Neural cell (in vitro differentiated cells): ENCODE results near the gene SRPK1. TPM values are rescaled to one million over a fixed set of nuclear protein-coding genes. Genes with fewer than 3 reads are reported as not detected.

Source experiments
- H2AFZ ChIP-seq: fragments of 200-600, 300-800 bp; sonication (generic), shearing (Covaris generic); 2 replicates; pipeline ENCODE4 v1.6.0; 2014; ENCODE audit warnings: low read depth, mild to moderate bottlenecking, antibody characterized with exemption, low read length, moderate library complexity
- H3F3A ChIP-seq: fragments of 200-600 bp; shearing (Covaris generic); 2 replicates; pipeline ENCODE4 v1.6.1; 2016; ENCODE audit warnings: mild to moderate bottlenecking, moderate library complexity, mixed read lengths, antibody characterized with exemption, low read length; ENCODE audit not compliant: insufficient read depth, poor library complexity, severe bottlenecking
- H3K27ac ChIP-seq: fragments of 200-600, 300-800 bp; sonication (generic), shearing (Covaris generic); 2 replicates; pipeline ENCODE4 v1.5.1; 2014; ENCODE audit warnings: mild to moderate bottlenecking, low read length, moderate library complexity
- H3K27me3 ChIP-seq: fragments of 300-800, 200-600 bp; sonication (generic), shearing (Covaris generic); 2 replicates; pipeline ENCODE4 v1.6.0; 2014; ENCODE audit warnings: mild to moderate bottlenecking, low read depth, low read length, moderate library complexity; ENCODE audit not compliant: insufficient read depth
- H3K36me3 ChIP-seq: fragments of 300-800, 200-600 bp; sonication (generic), shearing (Covaris generic); 2 replicates; pipeline ENCODE4 v1.5.1; 2014; ENCODE audit warnings: mild to moderate bottlenecking, antibody characterized with exemption, low read length, moderate library complexity; ENCODE audit not compliant: insufficient read depth
- H3K4me2 ChIP-seq: fragments of 300-800, 200-600 bp; sonication (generic), shearing (Covaris generic); 2 replicates; pipeline ENCODE4 v1.6.0; 2014; ENCODE audit warnings: mild to moderate bottlenecking, low read length
- H3K4me3 ChIP-seq: fragments of 300-800, 200-600 bp; sonication (generic), shearing (Covaris generic); 2 replicates; pipeline ENCODE4 v1.5.1; 2014; ENCODE audit warnings: mild to moderate bottlenecking, low read length, moderate library complexity
- H3K79me2 ChIP-seq: fragments of 200-600 bp; shearing (Covaris generic); replicated peaks from 2 replicates; pipeline ENCODE4 v1.6.0; 2014; ENCODE audit warnings: mild to moderate bottlenecking, low read length, moderate library complexity; ENCODE audit not compliant: insufficient read depth
- H3K9ac ChIP-seq: fragments of 300-800, 200-600 bp; sonication (generic), shearing (Covaris generic); 2 replicates; pipeline ENCODE4 v1.6.1; 2016; ENCODE audit warnings: mild to moderate bottlenecking, low read length, mixed read lengths
- H3K9me2 ChIP-seq: fragments of 200-600 bp; shearing (Covaris generic); 2 replicates; pipeline ENCODE4 v1.6.1; 2016; ENCODE audit warnings: mild to moderate bottlenecking, low read length, mixed read lengths; ENCODE audit not compliant: insufficient read depth
- H3K9me3 ChIP-seq: fragments of 200-600, 300-800 bp; sonication (generic), shearing (Covaris generic); 2 replicates; pipeline ENCODE4 v1.6.1; 2016; ENCODE audit warnings: mild to moderate bottlenecking, mixed run types, low read length, moderate library complexity, mixed read lengths
- H4K20me1 ChIP-seq: fragments of 200-600 bp; shearing (Covaris generic); 2 replicates; pipeline ENCODE4 v1.6.1; 2016; ENCODE audit warnings: mild to moderate bottlenecking, mixed run types; ENCODE audit not compliant: insufficient read depth
- CTCF ChIP-seq: fragments of 450-650 bp; IDR thresholded peaks from 2 replicates; pipeline ENCODE4 v1.5.1; 2014; ENCODE audit warnings: antibody characterized with exemption, mild to moderate bottlenecking, moderate library complexity; ENCODE audit not compliant: poor library complexity, severe bottlenecking
- EP300 ChIP-seq: fragments of 450-650 bp; conservative IDR thresholded peaks from 2 replicates; pipeline ENCODE4 v1.6.1; 2014; ENCODE audit warnings: antibody characterized with exemption, mild to moderate bottlenecking, moderate library complexity; ENCODE audit not compliant: poor library complexity, severe bottlenecking
- EZH2 ChIP-seq: fragments of 200-600, 300-800 bp; shearing (Covaris generic), sonication (generic); IDR thresholded peaks from 2 replicates; pipeline ENCODE4 v1.6.1; 2014; ENCODE audit warnings: antibody characterized with exemption, low read length, borderline replicate concordance, mild to moderate bottlenecking; ENCODE audit not compliant: insufficient read depth, poor library complexity, severe bottlenecking
- MXI1 ChIP-seq: fragments of 450-650 bp; conservative IDR thresholded peaks from 2 replicates; pipeline ENCODE4 v1.6.1; 2014; ENCODE audit warnings: antibody characterized with exemption, mild to moderate bottlenecking; ENCODE audit not compliant: poor library complexity, severe bottlenecking
- POLR2AphosphoS5 ChIP-seq: IDR thresholded peaks from 2 replicates; pipeline ENCODE4 v1.6.1; 2012
- RAD21 ChIP-seq: fragments of 450-650 bp; conservative IDR thresholded peaks from 2 replicates; pipeline ENCODE4 v1.6.1; 2014; ENCODE audit warnings: antibody characterized with exemption, mild to moderate bottlenecking, moderate library complexity
- REST ChIP-seq: IDR thresholded peaks from 2 replicates; pipeline ENCODE4 v1.6.1; 2012; ENCODE audit warnings: borderline replicate concordance
- SMC3 ChIP-seq: fragments of 450-650 bp; conservative IDR thresholded peaks from 2 replicates; pipeline ENCODE4 v1.6.1; 2014; ENCODE audit warnings: antibody characterized with exemption, mild to moderate bottlenecking, moderate library complexity; ENCODE audit not compliant: poor library complexity
- TAF1 ChIP-seq: IDR thresholded peaks from 2 replicates; pipeline ENCODE4 v1.6.1; 2012; ENCODE audit warnings: low read depth
- polyA plus RNA-seq: library from polyadenylated mRNA; depleted of rRNA; stranded (reverse); fragments of >200 nt; gene quantifications from 2 replicates; pipeline ENCODE4 v1.2.3, GENCODE V29; 2014

The SRPK1 gene
- polyA plus RNA-seq, 1 donor from 2014 or later: 39.9 TPM

- Histone ChIP-seq H3K9ac (no peak overlapping the region), H3F3A (no peaks in the 10 kb centered on the region), H3K27ac (no peak overlapping the region), H2AFZ (no peak overlapping the region), H3K27me3 (no peaks in the 10 kb centered on the region), H3K4me3 (no peak overlapping the region), H3K9me2 (no peaks in the 10 kb centered on the region), H3K36me3 (no peaks in the 10 kb centered on the region), H4K20me1 (no peaks in the 10 kb centered on the region), H3K79me2 (no peaks in the 10 kb centered on the region), H3K4me2 (no peak overlapping the region), H3K9me3 (no peaks in the 10 kb centered on the region)
- no peak for TF ChIP-seq REST
- no peak for TF ChIP-seq POLR2AphosphoS5
- TF ChIP-seq RAD21: no peak
- no peak for TF ChIP-seq TAF1
- TF ChIP-seq EZH2: no peak
- no peak for TF ChIP-seq SMC3
- no peak for TF ChIP-seq CTCF
- no peak for TF ChIP-seq MXI1
- TF ChIP-seq EP300: no peak
Observed at GRCh38 chr6:35798706-35799105, 122.2 kb downstream of the SRPK1 start.

- H3K4me3 ChIP-seq: no peak overlapping the region
- no peaks in the 10 kb centered on the region for H3K79me2 ChIP-seq
- H3K4me2 ChIP-seq: no peak overlapping the region
- H3K27ac ChIP-seq: no peak overlapping the region
- H2AFZ ChIP-seq: no peak overlapping the region
- no peak overlapping the region for H3K9ac ChIP-seq
- TF ChIP-seq SMC3 (no peak), RAD21 (no peak)
- H3K9me2 ChIP-seq: no peaks in the 10 kb centered on the region
- no peaks in the 10 kb centered on the region for H3K36me3 ChIP-seq
- H3K27me3 ChIP-seq: no peaks in the 10 kb centered on the region
- no peaks in the 10 kb centered on the region for H3K9me3 ChIP-seq
- no peaks in the 10 kb centered on the region for H4K20me1 ChIP-seq
- no peaks in the 10 kb centered on the region for H3F3A ChIP-seq
Observed at GRCh38 chr6:35797837-35798526, 122.9 kb downstream of the SRPK1 start.
